A673 (cell line): ENCODE data around the gene SDE2. TPM values are rescaled to one million over a fixed set of nuclear protein-coding genes. Genes with fewer than 3 reads are reported as not detected.

Experiments used
- BruUV-seq: library from RNA; stranded (reverse); fragments of 400-500 nt; replicated peaks from 2 replicates; lab custom pipeline; 2021; lab: Mats Ljungman, UMichigan
- CTCF ChIA-PET: fragments of 300-600 bp; sonication (Branson Sonifier 250); formaldehyde crosslinking; loops from one replicate; lab custom pipeline; 2022; ENCODE audit warnings: antibody characterized with exemption; lab: Charles Lee
- POLR2A ChIA-PET: fragments of 300-600 bp; sonication (Branson Sonifier 250); formaldehyde crosslinking; loops from one replicate; lab custom pipeline; 2022; ENCODE audit warnings: antibody characterized with exemption; ENCODE audit not compliant: low non-redundant PET; lab: Charles Lee
- DNase-seq: peaks from one replicate; pipeline ENCODE4 v3.0.0-alpha.2; 2015; ENCODE audit warnings: low spot score
- H3K27ac ChIP-seq: fragments of 200-600 bp; sonication (generic); 2 replicates; pipeline ENCODE4 v1.5.1; 2016; ENCODE audit warnings: mixed run types, low read depth, mild to moderate bottlenecking, mixed read lengths, antibody characterized with exemption, low read length; ENCODE audit not compliant: poor library complexity, severe bottlenecking
- H3K27me3 ChIP-seq: fragments of 200-600 bp; sonication (generic); replicated peaks from 2 replicates; pipeline ENCODE4 v1.6.1; 2017; ENCODE audit warnings: mixed run types, low read depth, mild to moderate bottlenecking, mixed read lengths, antibody characterized with exemption, low read length; ENCODE audit not compliant: insufficient read depth, poor library complexity
- H3K36me3 ChIP-seq: fragments of 200-600 bp; sonication (generic); 2 replicates; pipeline ENCODE4 v1.6.1; 2016; ENCODE audit warnings: mixed run types, mild to moderate bottlenecking, mixed read lengths, antibody characterized with exemption, low read length; ENCODE audit not compliant: insufficient read depth, poor library complexity, severe bottlenecking
- H3K4me1 ChIP-seq: fragments of 200-600 bp; sonication (generic); 2 replicates; pipeline ENCODE4 v1.6.1; 2017; ENCODE audit warnings: mixed run types, mild to moderate bottlenecking, mixed read lengths, antibody characterized with exemption, low read length; ENCODE audit not compliant: insufficient read depth, poor library complexity, severe bottlenecking
- H3K4me3 ChIP-seq: fragments of 200-600 bp; sonication (generic); 2 replicates; pipeline ENCODE4 v1.5.1; 2016; ENCODE audit warnings: low read depth, mixed run types, mild to moderate bottlenecking, mixed read lengths, low read length; ENCODE audit not compliant: poor library complexity, severe bottlenecking
- H3K9me3 ChIP-seq: fragments of 200-600 bp; sonication (generic); 2 replicates; pipeline ENCODE4 v1.6.1; 2016; ENCODE audit warnings: mixed run types, low read depth, mild to moderate bottlenecking, mixed read lengths, antibody characterized with exemption, low read length; ENCODE audit not compliant: poor library complexity, severe bottlenecking
- EZH2 ChIP-seq: fragments of 200-600 bp; sonication (generic); IDR thresholded peaks from 2 replicates; pipeline ENCODE4 v1.6.1; 2017; ENCODE audit warnings: borderline replicate concordance, low read depth, mild to moderate bottlenecking, mixed read lengths, antibody characterized with exemption, low read length; ENCODE audit not compliant: poor library complexity, severe bottlenecking
- intact Hi-C: fragments of 100-400 bp; cut with micrococcal nuclease; formaldehyde crosslinking; loops from one replicate; pipeline ENCODE4 v1.10.0; 2022; ENCODE audit not compliant: unreplicated experiment
- total RNA-seq: library from RNA; stranded (reverse); gene quantifications from 2 replicates; pipeline ENCODE4 v1.2.3, GENCODE V29; 2021
- TF ChIP-seq, protein P1 (sequence below): fragments of 300-800, 200-600 bp; sonication (generic); conservative IDR thresholded peaks from 2 replicates; pipeline ENCODE4 v1.5.1; 2017; ENCODE audit warnings: low read depth, mild to moderate bottlenecking, antibody characterized with exemption, low read length, moderate library complexity, mixed read lengths

Gene SDE2
- total RNA-seq, 1 experiment from 2014 or later: 26.7 TPM

GRCh38 chr1:225942574-225942973, 56.6 kb downstream of the SDE2 start:
- H3K27me3 ChIP-seq: no peaks in the 10 kb centered on the region
- H3K36me3 ChIP-seq: no peaks in the 10 kb centered on the region
- no peaks in the 10 kb centered on the region for H3K9me3 ChIP-seq
- no peaks in the 10 kb centered on the region for H3K4me1 ChIP-seq
- no peak for DNase-seq
- TF ChIP-seq, protein P1, sequence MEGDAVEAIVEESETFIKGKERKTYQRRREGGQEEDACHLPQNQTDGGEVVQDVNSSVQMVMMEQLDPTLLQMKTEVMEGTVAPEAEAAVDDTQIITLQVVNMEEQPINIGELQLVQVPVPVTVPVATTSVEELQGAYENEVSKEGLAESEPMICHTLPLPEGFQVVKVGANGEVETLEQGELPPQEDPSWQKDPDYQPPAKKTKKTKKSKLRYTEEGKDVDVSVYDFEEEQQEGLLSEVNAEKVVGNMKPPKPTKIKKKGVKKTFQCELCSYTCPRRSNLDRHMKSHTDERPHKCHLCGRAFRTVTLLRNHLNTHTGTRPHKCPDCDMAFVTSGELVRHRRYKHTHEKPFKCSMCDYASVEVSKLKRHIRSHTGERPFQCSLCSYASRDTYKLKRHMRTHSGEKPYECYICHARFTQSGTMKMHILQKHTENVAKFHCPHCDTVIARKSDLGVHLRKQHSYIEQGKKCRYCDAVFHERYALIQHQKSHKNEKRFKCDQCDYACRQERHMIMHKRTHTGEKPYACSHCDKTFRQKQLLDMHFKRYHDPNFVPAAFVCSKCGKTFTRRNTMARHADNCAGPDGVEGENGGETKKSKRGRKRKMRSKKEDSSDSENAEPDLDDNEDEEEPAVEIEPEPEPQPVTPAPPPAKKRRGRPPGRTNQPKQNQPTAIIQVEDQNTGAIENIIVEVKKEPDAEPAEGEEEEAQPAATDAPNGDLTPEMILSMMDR: no peak
- no peak for TF ChIP-seq EZH2
- POLR2A ChIA-PET: no interaction called here
- CTCF ChIA-PET: no interaction called here
- no peak overlapping the region for H3K27ac ChIP-seq
- intact Hi-C loops: no loop called here
- no TSS peak for BruUV-seq
- no peak overlapping the region for H3K4me3 ChIP-seq

DNA sequence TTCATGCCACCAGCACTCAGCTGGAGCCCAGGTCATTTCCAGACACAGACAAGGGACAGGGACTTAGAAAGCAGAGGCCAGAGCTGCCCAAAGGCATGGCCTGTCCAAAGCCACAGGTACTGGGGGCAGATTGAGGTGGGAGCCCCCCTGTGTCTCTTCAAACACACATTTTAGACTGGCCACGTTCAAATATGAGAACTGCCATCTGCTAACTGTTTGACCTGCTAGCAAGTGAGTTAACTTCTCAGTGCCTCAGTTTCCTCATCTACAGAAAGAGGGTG, 57.3 kb downstream of the SDE2 start:
- no peak overlapping the region for H3K27ac ChIP-seq
- no peak for TF ChIP-seq EZH2
- TF ChIP-seq, protein P1: no peak
- ChIA-PET POLR2A (no interaction called here), CTCF (no interaction called here)
- no TSS peak for BruUV-seq
- H3K4me3 ChIP-seq: no peak overlapping the region
- H3K36me3 ChIP-seq: no peaks in the 10 kb centered on the region
- intact Hi-C loops: no loop called here
- DNase-seq: no peak
- H3K4me1 ChIP-seq: no peaks in the 10 kb centered on the region
- H3K27me3 ChIP-seq: no peaks in the 10 kb centered on the region
- H3K9me3 ChIP-seq: no peaks in the 10 kb centered on the region

GRCh38 chr1:225941187-225941941, 57.8 kb downstream of the SDE2 start, which contains the start of gene LEFTY2:
TSS of gene LEFTY2 (minus strand) at chr1:225941220. CDS start at chr1:225941140, 80 bp downstream.
- Histone ChIP-seq H3K27me3 (no peaks in the 10 kb centered on the region), H3K27ac (no peak within 1 kb of the TSS), H3K4me1 (no peaks in the 10 kb centered on the region), H3K9me3 (no peaks in the 10 kb centered on the region), H3K36me3 (no peaks in the 10 kb centered on the region), H3K4me3 (no peak within 1 kb of the TSS)
- ChIA-PET CTCF (no interaction called here), POLR2A (no interaction called here)
- TF ChIP-seq, protein P1: no peak
- no peak for TF ChIP-seq EZH2
- BruUV-seq: no TSS peak
- no peak for DNase-seq
- intact Hi-C loops: no loop called here
